Esophagus mucosa (tissue), 1 donor: ENCODE data around the gene TREML1. TPM values are rescaled to one million over a fixed set of nuclear protein-coding genes. Genes with fewer than 3 reads are reported as not detected.
"Not testable (repeated sequence)": the region's sequence is repeated elsewhere in the genome, so short reads cannot be mapped to it uniquely, and the experiment has no call there.

ENCODE experiments used
- ATAC-seq: fragments of 200-7000 bp; cut with Tn5 transposase; one replicate; pipeline ENCODE4 v1.9.1; 2020
- total RNA-seq: library from RNA; stranded (reverse); gene quantifications from one replicate; pipeline ENCODE4 v1.2.4, GENCODE V29; 2023
- donor health status: DM: yes; HTN: yes; CAD: no.

TREML1 gene
- total RNA-seq: 0.16 TPM

GRCh38 chr6:41153992-41154625, at the start of gene TREML1:
Gene TREML1 (minus strand): TSS chr6:41154347. CDS start chr6:41154288, 59 bp downstream.
- no peak for ATAC-seq

- no peak for ATAC-seq
These were observed 47.6 kb upstream of the TREML1 start for GRCh38 chr6:41201764-41202173.

- peak; percentile 26 for ATAC-seq
These were observed 47.0 kb upstream of the TREML1 start, which contains the start of gene TREML2 for GRCh38 chr6:41200901-41201763. Gene TREML2 (minus strand): TSS chr6:41201149. CDS start chr6:41201008, 141 bp downstream.

GRCh38 chr6:41200296-41200900, 46.3 kb upstream of the TREML1 start:
- peak; percentile 29 for ATAC-seq

- no peak for ATAC-seq
These were observed 45.6 kb upstream of the TREML1 start for GRCh38 chr6:41199552-41200246.

- ATAC-seq: no peak
These were observed 43.1 kb upstream of the TREML1 start for GRCh38 chr6:41197234-41197633.

- ATAC-seq: no peak
These were observed 40.2 kb upstream of the TREML1 start for GRCh38 chr6:41194386-41194785.

GRCh38 chr6:41193884-41194283, 39.7 kb upstream of the TREML1 start:
- no peak for ATAC-seq

GRCh38 chr6:41193171-41193734, 39.1 kb upstream of the TREML1 start:
- no peak for ATAC-seq

- ATAC-seq: no peak
These were observed 37.4 kb upstream of the TREML1 start for GRCh38 chr6:41191569-41191968.

GRCh38 chr6:41190791-41191190, 36.6 kb upstream of the TREML1 start:
- ATAC-seq: no peak

- ATAC-seq: no peak
These were observed 35.8 kb upstream of the TREML1 start for GRCh38 chr6:41189967-41190366.

- ATAC-seq: not testable (repeated sequence)
These were observed 34.9 kb upstream of the TREML1 start for GRCh38 chr6:41189046-41189445.

GRCh38 chr6:41187924-41188886, 34.1 kb upstream of the TREML1 start:
- ATAC-seq: no peak

GRCh38 chr6:41186031-41186562, 31.9 kb upstream of the TREML1 start:
- ATAC-seq: no peak

GRCh38 chr6:41184761-41185160, 30.6 kb upstream of the TREML1 start:
- ATAC-seq: no peak

GRCh38 chr6:41182069-41183034, 28.2 kb upstream of the TREML1 start:
- ATAC-seq: peak; percentile 73

GRCh38 chr6:41181566-41181965, 27.4 kb upstream of the TREML1 start:
- no peak for ATAC-seq

GRCh38 chr6:41179163-41179562, 25.0 kb upstream of the TREML1 start:
- no peak for ATAC-seq

- ATAC-seq: no peak
These were observed 23.5 kb upstream of the TREML1 start for GRCh38 chr6:41177695-41178094.
